Calu3 (cell line): Measurements from ENCODE around the gene ARGFX. TPM values are rescaled to one million over a fixed set of nuclear protein-coding genes. Genes with fewer than 3 reads are reported as not detected.

Experiments
- BruUV-seq: library from RNA; stranded (reverse); fragments of 400-500 nt; replicated peaks from 2 replicates; lab custom pipeline; 2021; lab: Mats Ljungman, UMichigan
- CTCF ChIA-PET: fragments of 300-600 bp; sonication (Branson Sonifier 250); formaldehyde crosslinking; loops from one replicate; lab custom pipeline; 2022; ENCODE audit warnings: antibody characterized with exemption; lab: Charles Lee
- DNase-seq: peaks from one replicate; pipeline ENCODE4 v3.0.0; 2022
- H3K27ac Mint-ChIP-seq: one replicate; pipeline ENCODE4 v1.8.0; 2022; ENCODE audit warnings: mixed read lengths; ENCODE audit not compliant: unreplicated experiment
- H3K27me3 Mint-ChIP-seq: one replicate; pipeline ENCODE4 v1.8.0; 2022; ENCODE audit warnings: mixed read lengths; ENCODE audit not compliant: unreplicated experiment
- H3K36me3 Mint-ChIP-seq: one replicate; pipeline ENCODE4 v1.8.0; 2022; ENCODE audit warnings: mild to moderate bottlenecking, moderate library complexity, mixed read lengths; ENCODE audit not compliant: insufficient read depth, unreplicated experiment
- H3K4me1 Mint-ChIP-seq: one replicate; pipeline ENCODE4 v1.8.0; 2022; ENCODE audit warnings: mild to moderate bottlenecking, low read depth, mixed read lengths; ENCODE audit not compliant: unreplicated experiment
- H3K4me3 Mint-ChIP-seq: one replicate; pipeline ENCODE4 v1.8.0; 2022; ENCODE audit warnings: mild to moderate bottlenecking, low read depth, moderate library complexity, mixed read lengths; ENCODE audit not compliant: unreplicated experiment
- H3K9me3 Mint-ChIP-seq: one replicate; pipeline ENCODE4 v1.8.0; 2022; ENCODE audit warnings: low read depth, mixed read lengths; ENCODE audit not compliant: unreplicated experiment
- CTCF ChIP-seq: fragments of 200-600 bp; IDR thresholded peaks from one replicate; pipeline ENCODE4 v1.8.0; 2022; ENCODE audit warnings: antibody characterized with exemption; ENCODE audit not compliant: unreplicated experiment
- intact Hi-C: fragments of 100-400 bp; cut with micrococcal nuclease; formaldehyde crosslinking; loops from one replicate; pipeline ENCODE4 v1.10.0; 2022; ENCODE audit not compliant: unreplicated experiment
- total RNA-seq: library from RNA; stranded (reverse); gene quantifications from 2 replicates; pipeline ENCODE4 v1.2.3, GENCODE V29; 2022

Gene ARGFX
- total RNA-seq, 1 experiment from 2014 or later: not detected

- no peak overlapping the region for H3K27ac Mint-ChIP-seq
- intact Hi-C loops: no loop called here
- H3K4me3 Mint-ChIP-seq: no peak overlapping the region
- CTCF ChIA-PET: no interaction called here
- H3K4me1 Mint-ChIP-seq: peaks cover 13% of the 10 kb centered on the region
- TF ChIP-seq CTCF: no peak
- H3K27me3 Mint-ChIP-seq: no peaks in the 10 kb centered on the region
- no peak for DNase-seq
- H3K36me3 Mint-ChIP-seq: no peaks in the 10 kb centered on the region
- H3K9me3 Mint-ChIP-seq: no peaks in the 10 kb centered on the region
- BruUV-seq: no TSS peak
Measured at GRCh38 chr3:121552379-121552778, 15.4 kb upstream of the ARGFX start.

GRCh38 chr3:121552797-121553196 is 15.0 kb upstream of the ARGFX start:
- no peak for TF ChIP-seq CTCF
- Mint-ChIP-seq H3K4me3 (no peak overlapping the region), H3K27ac (no peak overlapping the region), H3K36me3 (no peaks in the 10 kb centered on the region), H3K27me3 (no peaks in the 10 kb centered on the region), H3K4me1 (peaks cover 13% of the 10 kb centered on the region), H3K9me3 (no peaks in the 10 kb centered on the region)
- no TSS peak for BruUV-seq
- CTCF ChIA-PET: no interaction called here
- intact Hi-C loops: no loop called here
- no peak for DNase-seq

GRCh38 chr3:121557426-121557934 is 10.3 kb upstream of the ARGFX start:
- Mint-ChIP-seq H3K36me3 (no peaks in the 10 kb centered on the region), H3K9me3 (no peaks in the 10 kb centered on the region), H3K27me3 (no peaks in the 10 kb centered on the region), H3K4me3 (no peak overlapping the region), H3K27ac (no peak overlapping the region), H3K4me1 (peaks cover 9% of the 10 kb centered on the region)
- CTCF ChIA-PET: interaction anchor here (0.6 kb wide), 1 partner anchor 778 kb away, joined by 3 read pairs; no protein-coding TSS in a partner anchor
- DNase-seq: no peak
- no TSS peak for BruUV-seq
- intact Hi-C loops: no loop called here
- TF ChIP-seq CTCF: no peak

- Mint-ChIP-seq H3K27ac (no peak overlapping the region), H3K9me3 (no peaks in the 10 kb centered on the region), H3K4me1 (peaks cover 8% of the 10 kb centered on the region), H3K4me3 (no peak overlapping the region), H3K27me3 (no peaks in the 10 kb centered on the region), H3K36me3 (no peaks in the 10 kb centered on the region)
- intact Hi-C loops: no loop called here
- TF ChIP-seq CTCF: no peak
- BruUV-seq: no TSS peak
- CTCF ChIA-PET: no interaction called here
- no peak for DNase-seq
Measured at GRCh38 chr3:121562148-121562547, 5.6 kb upstream of the ARGFX start.
